A673 (cell line): ENCODE results near the gene CNPY4.

Experiments used
- EZH2 ChIP-seq: fragments of 200-600 bp; sonication (generic); IDR thresholded peaks from 2 replicates; pipeline ENCODE4 v1.6.1; 2017; ENCODE audit warnings: borderline replicate concordance, low read depth, mild to moderate bottlenecking, mixed read lengths, antibody characterized with exemption, low read length; ENCODE audit not compliant: poor library complexity, severe bottlenecking
- TF ChIP-seq, protein P1 (sequence below): fragments of 300-800, 200-600 bp; sonication (generic); conservative IDR thresholded peaks from 2 replicates; pipeline ENCODE4 v1.5.1; 2017; ENCODE audit warnings: low read depth, mild to moderate bottlenecking, antibody characterized with exemption, low read length, moderate library complexity, mixed read lengths

- TF ChIP-seq EZH2 = no peak
- TF ChIP-seq, protein P1, sequence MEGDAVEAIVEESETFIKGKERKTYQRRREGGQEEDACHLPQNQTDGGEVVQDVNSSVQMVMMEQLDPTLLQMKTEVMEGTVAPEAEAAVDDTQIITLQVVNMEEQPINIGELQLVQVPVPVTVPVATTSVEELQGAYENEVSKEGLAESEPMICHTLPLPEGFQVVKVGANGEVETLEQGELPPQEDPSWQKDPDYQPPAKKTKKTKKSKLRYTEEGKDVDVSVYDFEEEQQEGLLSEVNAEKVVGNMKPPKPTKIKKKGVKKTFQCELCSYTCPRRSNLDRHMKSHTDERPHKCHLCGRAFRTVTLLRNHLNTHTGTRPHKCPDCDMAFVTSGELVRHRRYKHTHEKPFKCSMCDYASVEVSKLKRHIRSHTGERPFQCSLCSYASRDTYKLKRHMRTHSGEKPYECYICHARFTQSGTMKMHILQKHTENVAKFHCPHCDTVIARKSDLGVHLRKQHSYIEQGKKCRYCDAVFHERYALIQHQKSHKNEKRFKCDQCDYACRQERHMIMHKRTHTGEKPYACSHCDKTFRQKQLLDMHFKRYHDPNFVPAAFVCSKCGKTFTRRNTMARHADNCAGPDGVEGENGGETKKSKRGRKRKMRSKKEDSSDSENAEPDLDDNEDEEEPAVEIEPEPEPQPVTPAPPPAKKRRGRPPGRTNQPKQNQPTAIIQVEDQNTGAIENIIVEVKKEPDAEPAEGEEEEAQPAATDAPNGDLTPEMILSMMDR = no peak
Measured at GRCh38 chr7:100088621-100089457, 30.6 kb upstream of the CNPY4 start, which contains the start of gene COPS6.
